HFF-Myc (cell line): Measurements from ENCODE around the gene REG3G.

ENCODE experiments used
- DNase-seq: peaks from one replicate; pipeline ENCODE4 v3.0.0-alpha.2; 2011; ENCODE audit warnings: low read depth; ENCODE audit errors: extremely low read depth
- H3K4me3 ChIP-seq: replicated peaks from 2 replicates; pipeline ENCODE4 v1.5.1; 2011; ENCODE audit warnings: low read depth, mild to moderate bottlenecking, control low read depth, low read length
- CTCF ChIP-seq: IDR thresholded peaks from 2 replicates; pipeline ENCODE4 v1.5.1; 2012; ENCODE audit warnings: mild to moderate bottlenecking, low read depth, low read length, control low read depth; ENCODE audit errors: missing control alignments

The REG3G gene

DNA sequence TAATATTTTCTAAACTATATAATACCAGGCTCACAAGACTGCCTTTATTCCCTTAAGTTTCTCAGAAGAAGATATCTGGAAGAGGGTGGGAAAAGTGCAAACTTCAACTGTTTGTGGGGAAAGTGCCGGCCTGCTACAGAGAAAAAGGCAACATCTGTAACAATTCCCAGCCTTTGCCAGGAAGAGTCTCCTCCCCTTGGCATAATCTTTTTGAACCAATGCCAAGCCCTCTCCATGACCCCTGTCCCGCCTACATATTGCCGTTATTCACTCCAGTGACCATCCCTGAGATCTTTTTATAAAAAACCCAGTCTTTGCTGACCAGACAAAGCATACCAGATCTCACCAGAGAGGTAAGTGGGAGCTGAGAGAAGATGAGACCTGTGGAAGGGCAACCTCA, at the start of gene REG3G:
Gene REG3G (plus strand): TSS at position 282 of the 400 bp plus-strand sequence. CDS start 392 bp downstream, outside the sequence.
- no peak for DNase-seq
- TF ChIP-seq CTCF, result no peak
- H3K4me3 ChIP-seq, result no peak within 1 kb of the TSS

- DNase-seq, result no peak
Measured at GRCh38 chr2:78977661-78978145, 47.8 kb upstream of the REG3G start.

GRCh38 chr2:78978340-78978739, 47.2 kb upstream of the REG3G start:
- H3K4me3 ChIP-seq, result no peak overlapping the region
- no peak for TF ChIP-seq CTCF
- DNase-seq, result no peak

More at GRCh38 chr2:78977661-78978145, 47.8 kb upstream of the REG3G start:
- TF ChIP-seq CTCF, result no peak
- no peak overlapping the region for H3K4me3 ChIP-seq

DNA sequence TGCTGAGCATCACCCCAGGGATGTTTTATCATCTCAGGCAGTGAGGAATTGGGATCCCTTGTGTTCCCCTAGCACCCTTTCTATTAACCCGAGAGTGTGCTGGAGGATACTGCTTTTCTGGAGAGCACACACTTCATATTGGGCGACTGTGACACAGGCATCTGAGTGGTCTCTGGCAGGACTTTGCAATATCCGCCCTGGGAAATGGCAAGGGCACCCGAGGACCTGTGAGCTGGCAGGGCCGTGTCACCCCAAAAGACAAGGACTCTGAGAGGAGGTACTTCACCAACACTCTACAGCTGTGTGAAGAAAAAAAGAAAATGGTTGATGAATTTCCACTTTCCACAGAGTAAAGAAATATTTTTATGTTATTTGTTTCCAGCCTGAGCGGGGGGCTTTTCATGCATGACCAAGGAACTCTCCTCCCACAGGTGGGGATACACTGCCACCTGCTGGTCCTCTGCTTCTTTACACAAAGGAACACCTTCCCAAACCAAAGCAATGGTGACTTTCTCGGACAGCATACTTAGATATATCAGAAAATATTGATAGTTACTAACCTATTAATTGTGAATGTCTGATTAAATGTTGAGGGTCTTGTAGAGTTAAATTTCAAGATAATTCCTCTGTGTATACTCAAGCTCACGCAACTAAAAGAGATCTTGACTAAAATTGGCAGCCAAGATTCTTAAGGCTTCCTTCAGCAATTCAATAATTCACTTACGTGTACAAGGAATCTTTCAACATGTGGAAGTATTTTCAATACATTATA, 45.9 kb upstream of the REG3G start:
- H3K4me3 ChIP-seq, result no peak overlapping the region
- peak; percentile 37 for TF ChIP-seq CTCF
- no peak for DNase-seq

GRCh38 chr2:78980152-78980465, 45.4 kb upstream of the REG3G start:
- H3K4me3 ChIP-seq, result no peak overlapping the region
- DNase-seq, result no peak
- TF ChIP-seq CTCF, result no peak

DNA sequence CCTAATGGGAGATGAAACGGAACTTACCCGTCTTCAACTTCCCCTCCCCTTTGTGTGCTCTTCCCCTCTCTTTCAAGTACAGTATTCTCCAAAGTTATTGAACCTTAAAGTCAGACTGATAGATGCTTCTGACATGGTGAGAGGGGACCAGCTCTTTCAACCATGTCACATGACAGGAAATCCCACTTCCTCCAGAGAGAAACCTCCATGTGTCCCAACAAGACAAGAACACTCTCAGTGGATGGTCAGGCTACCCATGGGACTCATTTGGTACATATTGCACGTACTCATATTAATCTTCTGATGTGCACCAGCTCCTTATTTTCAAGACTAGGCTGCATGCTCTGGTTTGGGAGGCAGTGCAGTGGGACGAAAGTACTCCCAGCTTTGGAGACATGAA, 44.6 kb upstream of the REG3G start:
- no peak for TF ChIP-seq CTCF
- H3K4me3 ChIP-seq, result no peak overlapping the region
- no peak for DNase-seq

- DNase-seq, result no peak
- no peak for TF ChIP-seq CTCF
- no peak overlapping the region for H3K4me3 ChIP-seq
Measured at GRCh38 chr2:78982638-78983330, 42.7 kb upstream of the REG3G start.
